ENCODE measurements around the gene ANO1.

DNA sequence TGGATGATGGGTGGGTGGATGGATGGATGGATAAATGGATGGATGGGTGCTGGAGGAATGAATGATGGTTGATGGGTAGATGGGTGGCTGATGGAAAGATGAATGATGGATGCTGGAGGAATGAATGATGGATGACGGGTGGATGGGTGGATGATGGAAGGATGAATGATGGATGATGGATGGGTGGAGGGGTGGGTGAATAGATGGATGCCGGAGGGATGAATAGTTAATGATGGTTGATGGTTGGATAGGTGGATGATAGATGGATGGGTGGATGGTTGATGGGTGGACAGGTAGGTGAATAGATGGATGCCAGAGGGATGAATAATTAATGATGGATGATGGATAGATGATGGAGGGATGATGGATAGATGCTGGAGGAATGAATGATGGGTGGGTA, 41.4 kb downstream of the ANO1 start:
- TF ChIP-seq, protein P1, sequence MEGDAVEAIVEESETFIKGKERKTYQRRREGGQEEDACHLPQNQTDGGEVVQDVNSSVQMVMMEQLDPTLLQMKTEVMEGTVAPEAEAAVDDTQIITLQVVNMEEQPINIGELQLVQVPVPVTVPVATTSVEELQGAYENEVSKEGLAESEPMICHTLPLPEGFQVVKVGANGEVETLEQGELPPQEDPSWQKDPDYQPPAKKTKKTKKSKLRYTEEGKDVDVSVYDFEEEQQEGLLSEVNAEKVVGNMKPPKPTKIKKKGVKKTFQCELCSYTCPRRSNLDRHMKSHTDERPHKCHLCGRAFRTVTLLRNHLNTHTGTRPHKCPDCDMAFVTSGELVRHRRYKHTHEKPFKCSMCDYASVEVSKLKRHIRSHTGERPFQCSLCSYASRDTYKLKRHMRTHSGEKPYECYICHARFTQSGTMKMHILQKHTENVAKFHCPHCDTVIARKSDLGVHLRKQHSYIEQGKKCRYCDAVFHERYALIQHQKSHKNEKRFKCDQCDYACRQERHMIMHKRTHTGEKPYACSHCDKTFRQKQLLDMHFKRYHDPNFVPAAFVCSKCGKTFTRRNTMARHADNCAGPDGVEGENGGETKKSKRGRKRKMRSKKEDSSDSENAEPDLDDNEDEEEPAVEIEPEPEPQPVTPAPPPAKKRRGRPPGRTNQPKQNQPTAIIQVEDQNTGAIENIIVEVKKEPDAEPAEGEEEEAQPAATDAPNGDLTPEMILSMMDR (IDR thresholded peaks at IDR 0.05) = no peak
- TF ChIP-seq POLR2A (IDR thresholded peaks at IDR 0.05) = no peak
